ENCODE measurements around the gene SESN1.

- TF ChIP-seq CTCF (conservative IDR thresholded peaks at IDR 0.05; ENCODE audit: low read length) (no peak), EZH2phosphoT487 (IDR thresholded peaks at IDR 0.05; ENCODE audit: borderline replicate concordance, low read depth, low read length) (no peak)
Measured at GRCh38 chr6:109121411-109121810, 26.8 kb upstream of the SESN1 start.

Data from OCI-LY7 (cell line).